D721Med (cell line): ENCODE data around the gene ANKRD44.

Source experiments
- DNase-seq: peaks from one replicate; pipeline ENCODE4 v3.0.0; 2011; ENCODE audit warnings: low spot score; ENCODE audit not compliant: insufficient read length
- FAIRE-seq: peaks from 2 replicates; lab custom pipeline; 2011; peaks lifted over from hg19 to GRCh38; lab: Jason Lieb, UNC
- TF ChIP-seq, protein P1 (sequence below): IDR thresholded peaks from 2 replicates; pipeline ENCODE4 v1.5.1; 2012; ENCODE audit warnings: mild to moderate bottlenecking, control low read depth; ENCODE audit not compliant: insufficient read depth; ENCODE audit errors: missing control alignments

The ANKRD44 gene

DNA sequence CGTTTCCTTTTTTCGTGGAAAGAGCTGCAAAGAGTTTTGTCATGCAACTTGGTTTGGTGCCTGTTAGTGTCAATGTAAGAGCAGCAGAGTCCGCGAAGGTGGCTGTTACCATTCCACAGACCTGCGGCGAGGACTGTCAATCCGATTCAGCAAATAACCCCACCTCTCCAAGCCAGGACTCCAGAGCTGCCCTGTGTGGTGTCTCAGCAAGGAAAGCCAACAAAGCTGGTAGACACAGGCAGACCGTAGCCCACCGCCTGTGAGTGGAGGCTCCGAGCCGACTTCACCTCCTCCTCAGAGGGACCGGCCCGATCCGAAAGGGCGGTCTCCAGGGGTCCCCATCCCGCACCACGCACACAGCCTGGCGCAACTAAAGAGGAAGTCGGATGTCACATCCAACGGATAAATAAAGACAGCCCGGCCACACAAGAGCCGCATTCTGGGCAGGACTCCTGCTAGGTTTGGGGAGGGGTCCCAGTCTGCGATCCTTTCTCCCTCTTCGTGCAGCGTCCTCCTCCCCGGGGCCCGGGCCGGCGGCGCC, 819 bp downstream of the ANKRD44 start:
- no peak for DNase-seq
- FAIRE-seq: no peak
- TF ChIP-seq, protein P1, sequence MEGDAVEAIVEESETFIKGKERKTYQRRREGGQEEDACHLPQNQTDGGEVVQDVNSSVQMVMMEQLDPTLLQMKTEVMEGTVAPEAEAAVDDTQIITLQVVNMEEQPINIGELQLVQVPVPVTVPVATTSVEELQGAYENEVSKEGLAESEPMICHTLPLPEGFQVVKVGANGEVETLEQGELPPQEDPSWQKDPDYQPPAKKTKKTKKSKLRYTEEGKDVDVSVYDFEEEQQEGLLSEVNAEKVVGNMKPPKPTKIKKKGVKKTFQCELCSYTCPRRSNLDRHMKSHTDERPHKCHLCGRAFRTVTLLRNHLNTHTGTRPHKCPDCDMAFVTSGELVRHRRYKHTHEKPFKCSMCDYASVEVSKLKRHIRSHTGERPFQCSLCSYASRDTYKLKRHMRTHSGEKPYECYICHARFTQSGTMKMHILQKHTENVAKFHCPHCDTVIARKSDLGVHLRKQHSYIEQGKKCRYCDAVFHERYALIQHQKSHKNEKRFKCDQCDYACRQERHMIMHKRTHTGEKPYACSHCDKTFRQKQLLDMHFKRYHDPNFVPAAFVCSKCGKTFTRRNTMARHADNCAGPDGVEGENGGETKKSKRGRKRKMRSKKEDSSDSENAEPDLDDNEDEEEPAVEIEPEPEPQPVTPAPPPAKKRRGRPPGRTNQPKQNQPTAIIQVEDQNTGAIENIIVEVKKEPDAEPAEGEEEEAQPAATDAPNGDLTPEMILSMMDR: no peak

DNA sequence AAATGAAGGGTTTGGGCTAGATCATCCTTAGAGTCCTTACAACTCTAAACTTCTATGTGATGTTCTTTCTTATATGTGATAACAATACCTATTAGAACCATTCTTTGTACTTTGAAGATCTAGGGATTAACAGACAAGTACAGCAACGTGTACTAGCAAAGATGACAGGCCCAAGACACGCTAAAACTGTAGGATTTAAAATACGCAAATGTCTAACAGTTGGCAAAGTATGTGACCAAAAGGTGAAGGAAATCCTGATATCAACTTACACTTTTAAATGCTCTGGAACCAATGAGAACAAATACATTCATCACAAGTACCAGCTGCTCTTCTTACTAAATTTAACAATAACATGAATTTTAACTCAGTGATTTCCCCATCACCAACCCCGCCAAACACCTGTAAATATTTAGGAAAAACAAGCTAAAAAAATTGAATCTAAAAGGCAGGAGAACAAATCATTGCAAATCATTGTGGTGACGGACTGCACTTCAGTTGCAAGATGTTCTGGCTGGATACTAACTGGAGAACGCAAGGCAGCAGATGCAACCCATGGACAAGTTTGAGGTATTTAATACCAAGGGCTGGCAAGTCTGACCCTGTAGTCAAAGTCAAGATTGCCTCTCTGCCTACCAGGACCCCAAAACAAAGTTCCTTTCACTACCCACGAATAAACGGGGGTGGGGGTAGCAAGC, 1.4 kb downstream of the ANKRD44 start:
- no peak for FAIRE-seq
- TF ChIP-seq, protein P1: no peak
- DNase-seq: no peak

DNA sequence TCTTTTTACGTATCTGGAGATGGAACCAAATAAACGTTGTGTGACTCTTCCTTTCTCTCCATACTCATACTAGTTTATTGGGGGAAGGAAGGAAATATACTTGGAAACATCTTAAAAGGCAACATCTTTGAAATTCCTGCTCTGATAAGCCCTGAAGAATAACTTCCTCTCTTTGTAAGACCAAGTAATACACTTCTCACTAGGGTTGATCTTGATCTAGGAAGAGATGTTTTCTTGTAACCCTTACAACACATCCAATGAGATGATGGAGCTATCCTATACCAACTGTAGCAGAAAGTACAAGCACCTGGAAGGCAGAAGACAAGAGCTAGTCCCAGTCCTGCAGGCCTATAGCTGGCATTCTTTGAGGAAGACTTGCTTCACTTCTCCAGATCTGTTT, 2.0 kb downstream of the ANKRD44 start:
- DNase-seq: no peak
- FAIRE-seq: no peak
- TF ChIP-seq, protein P1: no peak

DNA sequence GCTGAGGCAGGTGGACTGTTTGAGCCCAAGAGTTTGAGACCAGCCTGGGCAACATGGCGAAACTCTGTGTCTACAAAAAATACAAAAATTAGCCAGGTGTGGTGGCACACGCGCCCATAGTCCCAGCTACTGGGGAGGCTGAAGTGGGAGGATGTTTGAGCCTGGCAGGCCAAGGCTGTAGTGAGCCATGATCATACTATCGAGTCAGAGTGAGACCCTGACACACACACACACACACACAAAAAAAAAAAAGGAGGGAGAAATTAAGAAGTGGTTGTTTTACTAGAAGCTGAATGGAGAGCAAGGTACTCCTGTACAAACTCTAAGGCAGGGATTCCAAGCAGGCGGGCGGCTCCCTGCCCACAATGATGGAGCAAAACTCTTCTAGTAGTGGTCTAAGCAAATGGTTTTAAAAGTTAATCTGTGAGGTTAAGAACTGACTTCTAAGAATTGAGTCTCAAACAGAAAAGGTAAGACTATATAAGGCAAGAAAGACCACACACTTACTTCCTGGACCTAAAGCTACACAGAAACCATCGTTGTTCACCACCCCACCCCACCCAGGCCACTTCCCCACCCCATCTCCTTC, 2.6 kb downstream of the ANKRD44 start:
- FAIRE-seq (no peak), DNase-seq (no peak)
- TF ChIP-seq, protein P1: no peak

DNA sequence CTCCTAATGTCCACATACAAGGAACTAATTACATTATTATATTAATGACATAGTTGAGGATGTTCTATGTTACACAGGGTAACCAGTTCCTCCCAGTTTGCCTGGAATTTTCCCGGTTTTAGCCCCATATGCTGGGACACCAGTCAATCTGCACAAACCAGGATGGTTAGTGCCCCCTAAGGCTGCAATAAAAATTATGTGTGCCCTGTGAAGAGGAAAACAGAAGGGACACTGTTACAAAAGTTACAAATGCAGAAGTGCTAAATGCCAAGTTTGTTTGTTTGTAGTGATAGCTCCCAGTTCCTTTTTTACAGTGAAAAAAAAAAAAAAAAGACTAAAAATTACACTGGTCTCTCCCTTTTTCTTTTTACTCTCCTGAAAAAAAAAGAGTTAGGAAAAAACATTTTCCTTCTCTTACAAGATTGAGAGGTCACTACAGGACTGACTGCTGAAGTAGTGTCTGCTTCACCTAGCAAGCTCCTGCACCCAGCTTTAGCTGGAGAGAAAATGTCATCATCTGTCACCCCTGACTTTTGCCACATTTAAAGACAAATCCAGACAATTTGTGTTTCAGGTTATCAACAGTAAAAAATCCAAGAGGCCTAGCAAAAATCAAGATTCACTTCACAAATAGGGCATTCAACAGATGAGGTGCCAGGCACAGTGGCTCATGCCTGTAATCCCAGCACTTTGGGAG, 3.2 kb downstream of the ANKRD44 start:
- no peak for FAIRE-seq
- TF ChIP-seq, protein P1: no peak
- DNase-seq: no peak

DNA sequence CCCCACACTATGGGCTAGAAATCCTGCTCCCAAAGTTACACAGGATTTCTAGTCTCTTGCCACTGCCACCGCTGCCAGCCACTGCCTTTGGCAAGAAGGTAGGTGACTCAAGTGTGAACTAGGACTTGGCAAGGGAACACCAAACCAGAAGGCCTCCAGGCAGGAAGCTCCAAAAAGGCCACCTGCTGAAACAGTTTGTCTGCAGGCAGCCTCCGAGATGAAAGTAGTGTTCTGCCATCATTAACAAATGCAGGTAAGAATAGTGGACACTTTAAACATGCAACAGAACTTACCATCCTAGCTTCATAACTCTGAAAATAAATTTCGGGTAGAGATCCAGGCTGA, 3.9 kb downstream of the ANKRD44 start:
- TF ChIP-seq, protein P1: no peak
- no peak for FAIRE-seq
- DNase-seq: no peak
